ENCODE measurements around the gene NEK5.

The NEK5 gene

GRCh38 chr13:51997186-51997585 is 131.7 kb downstream of the NEK5 start:
- H3K9ac ChIP-seq (ENCODE audit: low read length), result no peak overlapping the region
- H3K36me3 ChIP-seq (ENCODE audit: low read length), result no peaks in the 10 kb centered on the region
- TF ChIP-seq EZH2phosphoT487 (conservative IDR thresholded peaks at IDR 0.05; ENCODE audit: low read length) (no peak), CTCF (IDR thresholded peaks at IDR 0.05; ENCODE audit: insufficient read depth, low read length, poor library complexity, severe bottlenecking) (no peak)
- no peaks in the 10 kb centered on the region for H3K27me3 ChIP-seq (ENCODE audit: low read length)
- H3K9me2 ChIP-seq (replicated peaks; ENCODE audit: insufficient read depth, low read length), result no peaks in the 10 kb centered on the region
- H3K9me3 ChIP-seq (ENCODE audit: insufficient read depth, low read length), result no peaks in the 10 kb centered on the region
- H4K20me1 ChIP-seq (ENCODE audit: low read depth, low read length), result no peaks in the 10 kb centered on the region
- no peak overlapping the region for H3K4me2 ChIP-seq (ENCODE audit: low read depth, low read length, poor library complexity, severe bottlenecking)
- no peak overlapping the region for H3K27ac ChIP-seq (ENCODE audit: low read depth, low read length)
- H2AFZ ChIP-seq (ENCODE audit: low read depth, low read length, severe bottlenecking), result no peak overlapping the region
- no peaks in the 10 kb centered on the region for H3F3A ChIP-seq (ENCODE audit: insufficient read depth)
- no peak overlapping the region for H3K4me3 ChIP-seq (ENCODE audit: insufficient read depth, low read length, poor library complexity, severe bottlenecking)
- no peaks in the 10 kb centered on the region for H3K79me2 ChIP-seq (ENCODE audit: insufficient read depth, low read length)

GRCh38 chr13:51996641-51997040 is 132.2 kb downstream of the NEK5 start:
- Histone ChIP-seq H3K79me2 (ENCODE audit: insufficient read depth, low read length) (no peaks in the 10 kb centered on the region), H4K20me1 (ENCODE audit: low read depth, low read length) (no peaks in the 10 kb centered on the region), H3K36me3 (ENCODE audit: low read length) (no peaks in the 10 kb centered on the region), H3K4me2 (ENCODE audit: low read depth, low read length, poor library complexity, severe bottlenecking) (no peak overlapping the region), H3K27me3 (ENCODE audit: low read length) (no peaks in the 10 kb centered on the region), H3K9ac (ENCODE audit: low read length) (no peak overlapping the region), H3K27ac (ENCODE audit: low read depth, low read length) (no peak overlapping the region), H3K4me3 (ENCODE audit: insufficient read depth, low read length, poor library complexity, severe bottlenecking) (no peak overlapping the region), H3K9me2 (replicated peaks; ENCODE audit: insufficient read depth, low read length) (no peaks in the 10 kb centered on the region), H2AFZ (ENCODE audit: low read depth, low read length, severe bottlenecking) (no peak overlapping the region), H3K9me3 (ENCODE audit: insufficient read depth, low read length) (no peaks in the 10 kb centered on the region), H3F3A (ENCODE audit: insufficient read depth) (no peaks in the 10 kb centered on the region)
- TF ChIP-seq EZH2phosphoT487 (conservative IDR thresholded peaks at IDR 0.05; ENCODE audit: low read length), result no peak
- no peak for TF ChIP-seq CTCF (IDR thresholded peaks at IDR 0.05; ENCODE audit: insufficient read depth, low read length, poor library complexity, severe bottlenecking)

GRCh38 chr13:51995677-51996551 is 133.0 kb downstream of the NEK5 start:
- Histone ChIP-seq H2AFZ (ENCODE audit: low read depth, low read length, severe bottlenecking) (no peak overlapping the region), H3K27me3 (ENCODE audit: low read length) (no peaks in the 10 kb centered on the region), H3K9me2 (replicated peaks; ENCODE audit: insufficient read depth, low read length) (no peaks in the 10 kb centered on the region), H3K36me3 (ENCODE audit: low read length) (no peaks in the 10 kb centered on the region), H3K4me3 (ENCODE audit: insufficient read depth, low read length, poor library complexity, severe bottlenecking) (no peak overlapping the region), H4K20me1 (ENCODE audit: low read depth, low read length) (no peaks in the 10 kb centered on the region), H3K79me2 (ENCODE audit: insufficient read depth, low read length) (no peaks in the 10 kb centered on the region), H3K27ac (ENCODE audit: low read depth, low read length) (no peak overlapping the region), H3K9me3 (ENCODE audit: insufficient read depth, low read length) (no peaks in the 10 kb centered on the region), H3K4me2 (ENCODE audit: low read depth, low read length, poor library complexity, severe bottlenecking) (no peak overlapping the region), H3K9ac (ENCODE audit: low read length) (no peak overlapping the region), H3F3A (ENCODE audit: insufficient read depth) (no peaks in the 10 kb centered on the region)
- TF ChIP-seq CTCF (IDR thresholded peaks at IDR 0.05; ENCODE audit: insufficient read depth, low read length, poor library complexity, severe bottlenecking) (no peak), EZH2phosphoT487 (conservative IDR thresholded peaks at IDR 0.05; ENCODE audit: low read length) (no peak)
